ENCODE results near the gene ZNF639.
"Not testable (repeated sequence)": the region's sequence is repeated elsewhere in the genome, so short reads cannot be mapped to it uniquely, and the experiment has no call there.

ZNF639 gene

DNA sequence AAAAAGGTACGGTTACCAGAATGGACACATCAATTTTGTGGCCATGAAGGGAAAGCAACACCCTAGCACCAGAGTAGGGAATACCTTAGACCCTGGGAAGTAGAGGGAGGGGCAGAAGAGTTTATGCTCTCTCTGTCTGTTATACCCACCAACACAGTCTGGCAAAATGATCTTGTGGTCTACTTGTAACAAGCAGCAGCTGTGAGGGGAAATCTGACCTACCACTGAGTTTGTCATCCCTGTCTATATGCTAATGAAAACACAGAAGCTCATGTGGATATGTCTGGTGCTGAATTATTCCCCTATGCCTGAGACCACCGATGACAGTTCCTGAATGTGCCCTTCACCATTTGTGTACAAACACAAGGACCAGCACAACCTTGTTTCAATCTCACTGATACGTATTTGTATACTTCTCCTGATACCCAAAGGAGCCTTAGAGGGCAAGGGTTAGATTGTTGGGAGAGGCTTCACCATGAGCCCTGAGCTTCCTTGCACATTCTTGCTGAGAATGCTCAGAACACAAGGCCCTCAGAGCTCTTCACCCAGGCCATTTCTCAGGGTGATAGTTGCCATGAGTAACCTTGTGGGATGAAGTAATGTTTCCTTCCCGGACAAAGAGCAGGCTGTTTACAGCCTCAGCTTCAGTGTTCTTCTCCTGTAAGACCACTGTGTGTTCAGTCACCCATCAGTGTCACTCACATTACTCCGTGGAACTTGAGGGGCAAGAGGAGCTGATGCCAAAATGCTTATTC is 24.7 kb upstream of the ZNF639 start:
- Histone ChIP-seq H3K4me3 (ENCODE audit: low read depth, low read length) (no peak overlapping the region), H3K4me1 (no peaks in the 10 kb centered on the region), H3K27me3 (no peaks in the 10 kb centered on the region; the same call in none of the 2 replicates), H3K36me3 (no peaks in the 10 kb centered on the region), H3K9me3 (no peaks in the 10 kb centered on the region)
- TF ChIP-seq, protein P1, sequence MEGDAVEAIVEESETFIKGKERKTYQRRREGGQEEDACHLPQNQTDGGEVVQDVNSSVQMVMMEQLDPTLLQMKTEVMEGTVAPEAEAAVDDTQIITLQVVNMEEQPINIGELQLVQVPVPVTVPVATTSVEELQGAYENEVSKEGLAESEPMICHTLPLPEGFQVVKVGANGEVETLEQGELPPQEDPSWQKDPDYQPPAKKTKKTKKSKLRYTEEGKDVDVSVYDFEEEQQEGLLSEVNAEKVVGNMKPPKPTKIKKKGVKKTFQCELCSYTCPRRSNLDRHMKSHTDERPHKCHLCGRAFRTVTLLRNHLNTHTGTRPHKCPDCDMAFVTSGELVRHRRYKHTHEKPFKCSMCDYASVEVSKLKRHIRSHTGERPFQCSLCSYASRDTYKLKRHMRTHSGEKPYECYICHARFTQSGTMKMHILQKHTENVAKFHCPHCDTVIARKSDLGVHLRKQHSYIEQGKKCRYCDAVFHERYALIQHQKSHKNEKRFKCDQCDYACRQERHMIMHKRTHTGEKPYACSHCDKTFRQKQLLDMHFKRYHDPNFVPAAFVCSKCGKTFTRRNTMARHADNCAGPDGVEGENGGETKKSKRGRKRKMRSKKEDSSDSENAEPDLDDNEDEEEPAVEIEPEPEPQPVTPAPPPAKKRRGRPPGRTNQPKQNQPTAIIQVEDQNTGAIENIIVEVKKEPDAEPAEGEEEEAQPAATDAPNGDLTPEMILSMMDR (IDR thresholded peaks at IDR 0.05; ENCODE audit: low read depth, low read length), result no peak
- no peak for DNase-seq

DNA sequence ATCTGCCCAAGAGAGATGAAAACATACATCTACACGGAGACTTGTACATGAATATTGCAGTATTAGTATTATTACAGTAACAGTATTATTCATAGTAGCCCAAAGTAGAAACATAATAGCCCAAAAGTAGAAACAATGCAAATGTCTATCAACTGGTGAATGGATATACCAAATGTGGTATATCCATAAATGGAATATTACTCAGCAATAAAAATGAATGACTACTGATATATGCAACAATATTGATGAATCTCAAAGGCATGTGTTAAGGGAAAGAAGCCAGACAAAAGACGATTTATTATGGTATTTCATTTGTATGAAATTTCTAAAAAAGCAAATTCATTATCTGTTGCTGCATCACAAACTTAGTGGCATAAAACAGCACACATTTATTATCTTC is 23.5 kb upstream of the ZNF639 start:
- TF ChIP-seq, protein P1 (IDR thresholded peaks at IDR 0.05; ENCODE audit: low read depth, low read length), result no peak
- Histone ChIP-seq H3K9me3 (no peaks in the 10 kb centered on the region), H3K36me3 (no peaks in the 10 kb centered on the region), H3K27me3 (peaks cover 8% of the 10 kb centered on the region), H3K4me3 (ENCODE audit: low read depth, low read length) (no peak overlapping the region), H3K4me1 (no peaks in the 10 kb centered on the region)
- no peak for DNase-seq

DNA sequence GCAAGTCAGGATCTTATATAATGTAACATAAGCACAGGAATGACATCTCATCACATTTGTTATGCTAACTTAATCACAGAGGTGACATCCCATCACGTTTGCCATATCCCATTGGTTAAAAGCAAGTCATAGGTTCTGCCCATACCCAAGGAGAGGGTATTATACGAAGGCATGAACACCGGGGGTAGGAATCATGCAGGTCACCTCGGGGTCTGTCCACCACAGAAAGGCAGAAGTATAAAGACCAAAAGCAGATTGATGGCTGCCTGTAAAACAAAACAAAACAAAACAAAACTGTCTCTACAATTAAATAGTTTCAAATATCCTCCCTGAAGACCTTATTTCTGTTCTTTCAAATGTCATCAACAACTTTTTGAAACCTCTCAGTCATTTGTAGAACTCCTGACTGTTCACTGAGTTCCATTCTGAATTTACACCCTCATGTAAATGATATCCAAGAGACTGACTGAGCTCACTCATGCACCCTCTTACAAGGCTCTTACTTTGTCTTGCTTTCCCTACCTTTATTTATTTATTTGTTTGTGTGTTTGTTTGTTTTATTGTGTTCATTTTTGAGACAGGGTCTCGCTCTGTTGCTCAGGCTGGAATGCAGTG is 22.7 kb upstream of the ZNF639 start:
- Histone ChIP-seq H3K9me3 (no peaks in the 10 kb centered on the region), H3K4me3 (ENCODE audit: low read depth, low read length) (no peak overlapping the region), H3K27me3 (peaks cover 8% of the 10 kb centered on the region), H3K4me1 (no peaks in the 10 kb centered on the region), H3K36me3 (no peaks in the 10 kb centered on the region)
- TF ChIP-seq, protein P1 (IDR thresholded peaks at IDR 0.05; ENCODE audit: low read depth, low read length), result no peak
- no peak for DNase-seq

DNA sequence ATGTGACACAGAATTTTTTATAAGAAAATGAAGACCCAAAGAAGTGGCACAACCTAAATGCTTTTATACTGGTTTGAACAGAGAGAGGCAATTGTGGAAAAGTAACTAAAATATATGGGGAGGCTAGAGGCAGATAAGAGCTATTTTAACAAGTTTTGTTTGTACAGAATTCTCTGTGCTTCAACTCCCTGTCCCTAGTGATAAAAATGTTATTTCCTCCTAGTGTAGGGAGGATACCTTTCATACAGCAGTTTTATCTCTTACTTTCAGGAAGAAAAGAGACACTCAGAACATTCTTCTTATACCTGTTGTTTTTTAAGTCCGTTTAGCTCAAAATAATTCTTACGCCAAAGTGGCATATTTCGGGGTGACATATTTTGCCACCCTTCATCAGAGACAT is 21.2 kb upstream of the ZNF639 start:
- Histone ChIP-seq H3K27me3 (peaks cover 8% of the 10 kb centered on the region), H3K4me3 (ENCODE audit: low read depth, low read length) (no peak overlapping the region), H3K9me3 (no peaks in the 10 kb centered on the region), H3K36me3 (no peaks in the 10 kb centered on the region), H3K4me1 (no peaks in the 10 kb centered on the region)
- TF ChIP-seq, protein P1 (IDR thresholded peaks at IDR 0.05; ENCODE audit: low read depth, low read length), result no peak
- no peak for DNase-seq

DNA sequence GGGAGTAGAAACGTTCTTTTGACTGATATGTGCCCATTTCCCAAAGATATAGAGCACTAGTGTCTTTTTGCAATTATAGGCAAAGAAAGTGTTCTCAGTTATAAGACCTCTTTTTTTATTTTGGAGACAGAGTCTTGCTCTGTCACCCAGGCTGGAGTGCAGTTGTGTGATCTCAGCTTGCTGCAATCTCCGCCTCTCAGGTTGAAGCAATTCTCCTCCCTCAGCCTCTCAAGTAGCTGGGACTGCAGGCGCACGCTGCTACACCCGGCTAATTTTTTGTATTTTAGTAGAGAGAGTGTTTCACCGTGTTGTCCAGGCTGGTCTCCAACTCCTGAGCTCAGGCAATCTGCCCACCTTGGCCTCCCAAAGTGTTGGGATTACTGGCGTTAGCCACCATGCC is 20.7 kb upstream of the ZNF639 start:
- Histone ChIP-seq H3K27me3 (peaks cover 8% of the 10 kb centered on the region), H3K4me3 (ENCODE audit: low read depth, low read length) (no peak overlapping the region), H3K36me3 (no peaks in the 10 kb centered on the region), H3K9me3 (no peaks in the 10 kb centered on the region), H3K4me1 (no peaks in the 10 kb centered on the region)
- DNase-seq, result no peak
- TF ChIP-seq, protein P1 (IDR thresholded peaks at IDR 0.05; ENCODE audit: low read depth, low read length), result no peak

DNA sequence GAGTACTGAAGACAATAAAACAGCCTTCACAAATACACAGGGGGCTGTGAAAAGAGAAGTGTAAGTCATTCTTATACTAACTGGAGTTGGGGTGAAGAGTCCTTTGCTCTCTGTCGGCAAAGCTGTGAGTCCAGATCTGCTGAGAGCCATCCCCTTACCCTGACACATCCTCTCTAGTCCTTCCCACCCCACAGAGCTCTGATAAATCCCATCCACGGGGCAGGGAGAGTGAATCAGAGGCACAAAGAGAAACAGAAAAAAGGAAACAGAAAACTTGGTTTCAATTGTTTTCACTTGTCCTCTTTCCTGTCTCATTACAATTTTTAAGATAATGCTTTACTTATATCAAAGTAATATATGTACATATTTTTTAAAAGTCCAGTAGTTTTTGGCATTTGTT is 18.2 kb upstream of the ZNF639 start:
- Histone ChIP-seq H3K36me3 (no peaks in the 10 kb centered on the region), H3K4me1 (no peaks in the 10 kb centered on the region), H3K9me3 (no peaks in the 10 kb centered on the region; the same call in 1 of the 2 replicates), H3K27me3 (peaks cover 8% of the 10 kb centered on the region), H3K4me3 (ENCODE audit: low read depth, low read length) (no peak overlapping the region)
- TF ChIP-seq, protein P1 (IDR thresholded peaks at IDR 0.05; ENCODE audit: low read depth, low read length), result no peak
- DNase-seq, result no peak

DNA sequence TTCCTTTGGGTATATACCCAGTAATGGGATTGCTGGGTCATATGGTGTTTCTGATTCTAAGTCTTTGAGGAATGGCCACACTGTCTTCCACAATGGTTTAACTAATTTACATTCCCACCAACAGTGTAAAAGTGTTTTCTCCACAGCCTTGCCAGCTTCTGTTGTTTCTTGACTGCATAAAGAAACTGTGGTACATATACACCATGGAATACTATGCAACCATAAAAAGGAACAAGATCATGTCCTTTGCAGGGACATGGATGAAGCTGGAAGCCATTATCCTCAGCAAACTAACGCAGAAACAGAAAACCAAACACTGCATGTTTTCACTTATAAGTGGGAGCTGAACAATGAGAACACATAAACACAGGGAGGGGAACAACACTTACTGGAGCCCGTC is 15.5 kb upstream of the ZNF639 start:
- not testable (repeated sequence) for H3K4me1 ChIP-seq; H3K9me3 ChIP-seq; DNase-seq; H3K4me3 ChIP-seq (ENCODE audit: low read depth, low read length); H3K27me3 ChIP-seq; H3K36me3 ChIP-seq

Data from BE2C (cell line).